HL-60 (cell line): ENCODE measurements around the gene SLCO4A1.

Experiments
- DNase-seq, 2 experiments: peaks; one replicate each; pipeline ENCODE4 v3.0.0-alpha.2; 2010 to 2020; ENCODE audit warnings: low read depth in 1 of 2, low spot score in 1 of 2
- H3K27ac ChIP-seq: fragments of 250-450 bp; sonication (Bioruptor Pico); replicated peaks from 2 replicates; pipeline ENCODE4 v1.5.1; 2020; ENCODE audit warnings: mild to moderate bottlenecking, moderate library complexity
- H3K27me3 ChIP-seq: fragments of 250-450 bp; sonication (Bioruptor Pico); 2 replicates; pipeline ENCODE4 v1.5.1; 2021; ENCODE audit warnings: mild to moderate bottlenecking, moderate library complexity; ENCODE audit not compliant: insufficient read depth, poor library complexity, severe bottlenecking
- H3K4me3 ChIP-seq: replicated peaks from 2 replicates; pipeline ENCODE4 v1.5.1; 2011; ENCODE audit warnings: mild to moderate bottlenecking, control low read depth, low read length; ENCODE audit not compliant: insufficient read depth
- CTCF ChIP-seq: IDR thresholded peaks from one replicate; pipeline ENCODE4 v1.5.1; 2011; ENCODE audit warnings: low read length, control low read depth, inconsistent platforms; ENCODE audit not compliant: insufficient read depth
- GABPA ChIP-seq: IDR thresholded peaks from 2 replicates; pipeline ENCODE4 v1.6.1; 2012; ENCODE audit warnings: low read depth
- POLR2AphosphoS5 ChIP-seq: IDR thresholded peaks from 2 replicates; pipeline ENCODE4 v1.6.1; 2012; ENCODE audit warnings: low read depth
- REST ChIP-seq: IDR thresholded peaks from 2 replicates; pipeline ENCODE4 v1.6.1; 2012; ENCODE audit warnings: low read depth; ENCODE audit not compliant: insufficient replicate concordance
- SPI1 ChIP-seq: IDR thresholded peaks from 2 replicates; pipeline ENCODE4 v1.6.1; 2012; ENCODE audit warnings: low read depth, mild to moderate bottlenecking, borderline replicate concordance

The SLCO4A1 gene

GRCh38 chr20:62694106-62694505, 51.8 kb downstream of the SLCO4A1 start:
- H3K27me3 ChIP-seq = no peaks in the 10 kb centered on the region
- H3K27ac ChIP-seq = no peak overlapping the region
- H3K4me3 ChIP-seq = no peak overlapping the region
- TF ChIP-seq POLR2AphosphoS5 (no peak), GABPA (no peak), CTCF (no peak), SPI1 (no peak), REST (no peak)
- no peak for DNase-seq

GRCh38 chr20:62694868-62695267, 52.6 kb downstream of the SLCO4A1 start:
- H3K27me3 ChIP-seq = no peaks in the 10 kb centered on the region
- no peak overlapping the region for H3K27ac ChIP-seq
- TF ChIP-seq POLR2AphosphoS5 (no peak), REST (no peak), SPI1 (no peak), GABPA (no peak), CTCF (no peak)
- H3K4me3 ChIP-seq = no peak overlapping the region
- no peak for DNase-seq

GRCh38 chr20:62695448-62696414, 53.4 kb downstream of the SLCO4A1 start:
- no peak for TF ChIP-seq POLR2AphosphoS5
- TF ChIP-seq CTCF = no peak
- no peak for TF ChIP-seq SPI1
- TF ChIP-seq GABPA = no peak
- H3K27me3 ChIP-seq = no peaks in the 10 kb centered on the region
- H3K4me3 ChIP-seq = no peak overlapping the region
- H3K27ac ChIP-seq = no peak overlapping the region
- DNase-seq = no peak
